Body of pancreas (tissue), 4 donors: ENCODE measurements around the gene MASP2. TPM values are rescaled to one million over a fixed set of nuclear protein-coding genes. Genes with fewer than 3 reads are reported as not detected.
"Not testable (repeated sequence)": the region's sequence is repeated elsewhere in the genome, so short reads cannot be mapped to it uniquely, and the experiment has no call there.

Experiments
- ATAC-seq: fragments of 150-250 bp; one replicate; pipeline ENCODE4 v1.9.1; 2016
- DNase-seq, 4 donors: peaks; one replicate each; pipeline ENCODE4 v3.0.0-alpha.2; 2019
- H3K27ac ChIP-seq, 4 donors: fragments of 200-600 bp; sonication (generic); 1 replicate in 3 of 4; 2 replicates in 1 of 4; pipeline versions ENCODE4 v1.5.1 to v1.6.1; 2016 to 2019; ENCODE audit warnings: mild to moderate bottlenecking in 1 of 4, mixed read lengths in 1 of 4, moderate library complexity in 1 of 4
- H3K27me3 ChIP-seq, 2 donors: fragments of 200-600 bp; sonication (generic); one replicate each; pipeline ENCODE4 v1.6.0; 2016; ENCODE audit warnings: mild to moderate bottlenecking in 1 of 2
- H3K36me3 ChIP-seq, 2 donors: fragments of 200-600 bp; sonication (generic); replicated peaks in 1 of 2; 2 replicates each; pipeline ENCODE4 v1.5.1; 2016; ENCODE audit warnings: low read depth in 2 of 2; ENCODE audit not compliant: insufficient read depth in 1 of 2
- H3K4me1 ChIP-seq: fragments of 200-600 bp; sonication (generic); one replicate; pipeline ENCODE4 v1.6.0; 2016
- H3K4me3 ChIP-seq, 2 donors: fragments of 200-600 bp; sonication (generic); 1 replicate in 1 of 2; 2 replicates in 1 of 2; pipeline ENCODE4 v1.5.1; 2016 to 2019
- H3K9me3 ChIP-seq, 3 donors: fragments of 200-600 bp; sonication (generic); 1 replicate in 2 of 3; 2 replicates in 1 of 3; pipeline ENCODE4 v1.5.1; 2016
- CTCF ChIP-seq, 7 experiments: fragments of 450-650 bp in 4 of 7; fragments of 200-600 bp in 3 of 7; sonication (generic) in 3 of 7; IDR thresholded peaks; one replicate each; pipeline ENCODE4 v1.5.1; 2016 to 2019; ENCODE audit warnings: antibody characterized with exemption in 7 of 7
- POLR2A ChIP-seq, 3 donors: fragments of 450-650 bp; IDR thresholded peaks; one replicate each; pipeline ENCODE4 v1.6.1; 2016; ENCODE audit warnings: antibody characterized with exemption in 3 of 3, mild to moderate bottlenecking in 2 of 3
- WGBS, 2 donors: methylation state at CpG; one replicate each; pipeline ENCODE4 v1.1.5; 2017; 5-methylcytosine and 5-hydroxymethylcytosine counted together
- intact Hi-C: fragments of 100-400 bp; cut with DNase I; formaldehyde crosslinking; loops from one replicate; pipeline ENCODE4 v1.15.1; 2023
- total RNA-seq, 2 donors: library from RNA; depleted of rRNA; stranded (reverse); fragments of >200 nt; gene quantifications; one replicate each; pipeline ENCODE4 v1.1.0, GENCODE V29; 2016

The MASP2 gene
- total RNA-seq, 2 donors from 2014 or later, result not detected

DNA sequence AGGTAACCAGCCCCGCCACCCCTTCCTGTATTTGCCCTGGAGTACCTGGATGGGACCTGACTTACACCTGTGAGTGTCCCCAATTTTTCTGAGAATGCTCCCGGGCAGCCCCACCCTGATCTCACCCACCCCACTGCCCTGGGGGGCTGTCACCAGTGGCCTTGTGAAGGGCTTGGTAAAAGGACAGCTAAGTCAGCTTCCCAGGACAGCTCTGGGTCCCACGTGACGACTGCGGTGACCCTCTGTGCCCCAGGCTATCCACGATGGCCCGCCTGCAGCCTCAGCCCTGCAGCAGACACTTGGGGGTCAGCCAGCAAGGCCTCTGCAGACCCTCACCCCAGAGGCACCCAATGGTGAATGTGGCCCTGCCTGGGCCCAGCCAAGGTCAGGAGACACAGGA, 7.1 kb upstream of the MASP2 start:
- Histone ChIP-seq H3K4me3 (no peak overlapping the region), H3K4me1 (peaks cover 38% of the 10 kb centered on the region), H3K27ac (no peak overlapping the region), H3K27me3 (no peaks in the 10 kb centered on the region), H3K9me3 (no peaks in the 10 kb centered on the region), H3K36me3 (peaks cover 0 to 7% of the 10 kb centered on the region in 2 donors)
- ATAC-seq, result no peak
- no peak for TF ChIP-seq CTCF (IDR thresholded peaks at IDR 0.05)
- TF ChIP-seq POLR2A (IDR thresholded peaks at IDR 0.05), result no peak
- no peak for DNase-seq
- 98 to 100% methylated on average over 1 to 7 of the region's 7 CpGs for WGBS, 2 donors
- intact Hi-C loops, result no loop called here

- TF ChIP-seq CTCF (IDR thresholded peaks at IDR 0.05), result no peak
- no peak for TF ChIP-seq POLR2A (IDR thresholded peaks at IDR 0.05)
- peaks cover 34% of the 10 kb centered on the region for H3K4me1 ChIP-seq
- H3K27me3 ChIP-seq, result no peaks in the 10 kb centered on the region
- DNase-seq (peak; percentile 39 to 54 (median 47)), ATAC-seq (no peak)
- intact Hi-C loops, result no loop called here
- WGBS, 2 donors, result 53 to 80% methylated on average over 3 to 10 of the region's 10 CpGs
- H3K36me3 ChIP-seq, result peaks cover 0 to 7% of the 10 kb centered on the region in 2 donors
- H3K4me3 ChIP-seq, result no peak overlapping the region
- no peak overlapping the region for H3K27ac ChIP-seq
- H3K9me3 ChIP-seq, result no peaks in the 10 kb centered on the region
Observed at GRCh38 chr1:11053758-11054137, 6.7 kb upstream of the MASP2 start.

DNA sequence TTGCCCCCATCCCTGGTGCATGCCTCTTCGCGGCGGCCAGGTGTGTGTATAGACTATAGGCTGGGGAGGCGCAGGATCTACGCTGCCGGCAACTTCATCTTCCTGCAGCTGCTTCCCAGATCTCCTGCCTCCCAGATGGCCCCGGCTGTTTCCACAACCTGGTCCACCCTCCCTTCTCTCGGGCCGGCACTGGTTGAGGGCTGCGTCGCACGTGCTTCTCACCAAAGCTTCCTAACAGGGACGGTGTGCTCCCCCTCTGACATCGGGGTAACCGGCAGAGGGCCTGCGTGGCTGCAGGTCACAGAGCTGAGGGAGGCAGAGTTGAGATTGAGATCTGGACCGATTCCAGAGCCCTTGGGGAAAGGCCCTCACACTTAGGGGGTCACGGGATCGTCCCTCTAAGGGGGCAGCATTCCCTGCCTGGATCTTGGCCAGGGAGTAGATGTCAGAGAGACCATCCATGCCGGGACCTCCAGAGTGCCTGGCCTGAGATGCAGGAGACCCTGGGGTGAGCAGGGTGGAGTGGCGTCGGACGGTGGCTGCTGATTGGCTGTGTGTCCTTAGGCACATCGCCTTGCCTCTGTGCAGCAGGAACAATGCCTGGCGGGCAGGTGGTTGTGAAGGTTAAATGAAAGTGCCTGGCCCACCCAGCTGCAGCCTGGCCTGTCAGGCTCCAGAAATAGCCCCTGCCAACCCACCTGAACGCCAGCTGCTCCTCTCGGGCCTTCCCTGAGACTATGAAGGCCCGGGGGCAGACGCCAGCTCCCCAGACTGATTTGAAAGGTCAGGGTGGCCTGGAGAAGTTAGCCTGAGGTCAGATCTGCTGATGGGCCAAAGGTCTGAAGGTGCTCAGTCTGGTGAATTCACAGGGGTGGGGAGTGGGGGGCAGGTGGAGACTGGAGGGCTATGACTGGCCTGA, 6.1 kb upstream of the MASP2 start:
- WGBS, 2 donors, result 5 to 15% methylated on average over 7 to 29 of the region's 29 CpGs
- DNase-seq, result peak; percentile 30 to 46 (median 36)

DNA sequence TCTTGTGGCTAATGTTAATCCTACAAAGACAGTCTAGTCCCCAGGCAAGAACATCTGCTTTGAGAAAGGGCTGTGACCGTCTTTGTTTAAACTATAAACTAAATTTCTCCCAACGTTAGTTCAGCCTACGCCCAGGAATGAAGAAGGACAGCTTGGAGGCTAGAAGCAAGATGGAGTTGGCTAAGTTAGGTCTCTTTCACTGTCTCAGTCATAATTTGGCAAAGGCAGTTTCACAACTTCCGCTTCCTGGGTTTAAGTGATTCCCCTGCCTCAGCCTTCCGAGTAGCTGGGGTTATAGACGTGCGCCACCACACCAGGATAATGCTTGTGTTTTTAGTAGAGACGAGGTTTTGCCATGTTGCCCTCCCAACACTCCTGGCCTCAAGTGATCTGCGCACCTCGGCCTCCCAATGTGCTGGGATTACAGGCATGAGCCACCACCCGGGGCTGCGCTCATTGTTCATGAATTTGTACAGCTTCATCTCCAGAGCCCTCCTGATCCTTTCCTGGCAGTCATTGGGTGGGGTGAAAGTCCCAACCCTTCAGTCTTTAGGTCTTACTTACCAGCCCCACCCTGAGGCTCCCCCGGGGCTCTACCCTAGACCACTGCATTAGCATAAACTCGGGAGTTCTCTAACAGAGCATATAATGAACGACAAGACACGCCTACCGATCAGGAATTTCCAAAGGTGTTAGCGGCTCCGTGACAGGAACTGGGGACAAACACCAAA, 4.9 kb upstream of the MASP2 start:
- intact Hi-C loops, result no loop called here
- DNase-seq (no peak), ATAC-seq (no peak)
- Histone ChIP-seq H3K27me3 (no peaks in the 10 kb centered on the region), H3K4me3 (no peak overlapping the region), H3K9me3 (no peaks in the 10 kb centered on the region), H3K36me3 (peaks cover 0 to 7% of the 10 kb centered on the region in 2 donors), H3K4me1 (peaks cover 16% of the 10 kb centered on the region), H3K27ac (no peak overlapping the region)
- TF ChIP-seq POLR2A (IDR thresholded peaks at IDR 0.05) (no peak), CTCF (IDR thresholded peaks at IDR 0.05) (no peak)
- WGBS, 2 donors, result 50 to 57% methylated on average over 16 to 19 of the region's 19 CpGs

More for the DNA sequence above, 6.1 kb upstream of the MASP2 start:
- Histone ChIP-seq H3K27me3 (no peaks in the 10 kb centered on the region), H3K27ac (no peak overlapping the region), H3K4me1 (peaks cover 27% of the 10 kb centered on the region), H3K4me3 (no peak overlapping the region), H3K36me3 (peaks cover 0 to 7% of the 10 kb centered on the region in 2 donors), H3K9me3 (no peaks in the 10 kb centered on the region)
- ATAC-seq, result peak; percentile 24
- no peak for TF ChIP-seq CTCF (IDR thresholded peaks at IDR 0.05)
- TF ChIP-seq POLR2A (IDR thresholded peaks at IDR 0.05), result peak; percentile 8 to 27 (median 18)
- intact Hi-C loops, result no loop called here

DNA sequence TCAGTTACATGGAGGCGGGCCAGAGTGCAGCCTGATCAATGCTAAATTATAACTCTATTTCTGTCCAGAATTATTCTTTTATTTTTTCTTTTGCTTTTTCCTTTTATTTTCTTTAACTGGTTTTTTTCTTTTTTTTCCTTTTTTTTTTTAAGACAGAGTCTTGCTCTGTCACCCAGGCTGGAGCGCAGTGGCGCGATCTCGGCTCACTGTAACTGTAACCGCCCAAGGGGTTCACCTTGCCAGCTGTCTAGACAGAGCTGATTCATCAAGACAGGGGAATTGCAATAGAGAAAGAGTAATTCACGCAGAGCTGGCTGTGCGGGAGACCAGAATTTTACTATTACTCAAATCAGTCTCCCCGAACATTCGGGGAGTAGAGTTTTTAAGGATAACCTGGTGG, 4.1 kb upstream of the MASP2 start:
- H3K4me1 ChIP-seq, result peaks cover 16% of the 10 kb centered on the region
- ATAC-seq, H3K27me3 ChIP-seq, DNase-seq, H3K9me3 ChIP-seq, intact Hi-C loops, H3K36me3 ChIP-seq, H3K4me3 ChIP-seq, H3K27ac ChIP-seq: not testable (repeated sequence)
- WGBS, 2 donors, result 95% methylated on average over 10 of the region's 10 CpGs
